Calu3 (cell line): ENCODE results near the gene SETD2. TPM values are rescaled to one million over a fixed set of nuclear protein-coding genes. Genes with fewer than 3 reads are reported as not detected.

Experiments
- BruUV-seq: library from RNA; stranded (reverse); fragments of 400-500 nt; replicated peaks from 2 replicates; lab custom pipeline; 2021; lab: Mats Ljungman, UMichigan
- CTCF ChIA-PET: fragments of 300-600 bp; sonication (Branson Sonifier 250); formaldehyde crosslinking; loops from one replicate; lab custom pipeline; 2022; ENCODE audit warnings: antibody characterized with exemption; lab: Charles Lee
- DNase-seq: peaks from one replicate; pipeline ENCODE4 v3.0.0; 2022
- H3K27ac Mint-ChIP-seq: one replicate; pipeline ENCODE4 v1.8.0; 2022; ENCODE audit warnings: mixed read lengths; ENCODE audit not compliant: unreplicated experiment
- H3K27me3 Mint-ChIP-seq: one replicate; pipeline ENCODE4 v1.8.0; 2022; ENCODE audit warnings: mixed read lengths; ENCODE audit not compliant: unreplicated experiment
- H3K36me3 Mint-ChIP-seq: one replicate; pipeline ENCODE4 v1.8.0; 2022; ENCODE audit warnings: mild to moderate bottlenecking, moderate library complexity, mixed read lengths; ENCODE audit not compliant: insufficient read depth, unreplicated experiment
- H3K4me1 Mint-ChIP-seq: one replicate; pipeline ENCODE4 v1.8.0; 2022; ENCODE audit warnings: mild to moderate bottlenecking, low read depth, mixed read lengths; ENCODE audit not compliant: unreplicated experiment
- H3K4me3 Mint-ChIP-seq: one replicate; pipeline ENCODE4 v1.8.0; 2022; ENCODE audit warnings: mild to moderate bottlenecking, low read depth, moderate library complexity, mixed read lengths; ENCODE audit not compliant: unreplicated experiment
- H3K9me3 Mint-ChIP-seq: one replicate; pipeline ENCODE4 v1.8.0; 2022; ENCODE audit warnings: low read depth, mixed read lengths; ENCODE audit not compliant: unreplicated experiment
- CTCF ChIP-seq: fragments of 200-600 bp; IDR thresholded peaks from one replicate; pipeline ENCODE4 v1.8.0; 2022; ENCODE audit warnings: antibody characterized with exemption; ENCODE audit not compliant: unreplicated experiment
- intact Hi-C: fragments of 100-400 bp; cut with micrococcal nuclease; formaldehyde crosslinking; loops from one replicate; pipeline ENCODE4 v1.10.0; 2022; ENCODE audit not compliant: unreplicated experiment
- total RNA-seq: library from RNA; stranded (reverse); gene quantifications from 2 replicates; pipeline ENCODE4 v1.2.3, GENCODE V29; 2022

Gene SETD2
- total RNA-seq, 1 experiment from 2014 or later: 39.2 TPM

GRCh38 chr3:47158208-47158607 lies 5.7 kb downstream of the SETD2 start:
- BruUV-seq: no TSS peak
- peaks cover 9% of the 10 kb centered on the region for H3K36me3 Mint-ChIP-seq
- no peak for DNase-seq

GRCh38 chr3:47156396-47156795 lies 7.5 kb downstream of the SETD2 start:
- no peak for TF ChIP-seq CTCF
- Mint-ChIP-seq H3K27me3 (no peaks in the 10 kb centered on the region), H3K36me3 (peaks cover 3% of the 10 kb centered on the region), H3K9me3 (no peaks in the 10 kb centered on the region), H3K27ac (no peak overlapping the region), H3K4me1 (peaks cover 22% of the 10 kb centered on the region), H3K4me3 (no peak overlapping the region)
- intact Hi-C loops: no loop called here
- no peak for DNase-seq
- CTCF ChIA-PET: no interaction called here
- BruUV-seq: no TSS peak

More at GRCh38 chr3:47158208-47158607, 5.7 kb downstream of the SETD2 start:
- Mint-ChIP-seq H3K4me1 (peaks cover 25% of the 10 kb centered on the region), H3K4me3 (no peak overlapping the region), H3K27ac (no peak overlapping the region), H3K27me3 (no peaks in the 10 kb centered on the region), H3K9me3 (no peaks in the 10 kb centered on the region)
- intact Hi-C loops: no loop called here
- CTCF ChIA-PET: interaction anchor here (0.6 kb wide), 1 partner anchor 31 kb away, joined by 4 read pairs; no protein-coding TSS in a partner anchor
- no peak for TF ChIP-seq CTCF

GRCh38 chr3:47152578-47152977 lies 11.3 kb downstream of the SETD2 start:
- BruUV-seq: no TSS peak
- Mint-ChIP-seq H3K27ac (no peak overlapping the region), H3K27me3 (no peaks in the 10 kb centered on the region), H3K9me3 (no peaks in the 10 kb centered on the region), H3K4me1 (no peaks in the 10 kb centered on the region), H3K4me3 (no peak overlapping the region), H3K36me3 (peaks cover 4% of the 10 kb centered on the region)
- intact Hi-C loops: no loop called here
- no peak for TF ChIP-seq CTCF
- DNase-seq: no peak
- CTCF ChIA-PET: no interaction called here

- CTCF ChIA-PET: no interaction called here
- TF ChIP-seq CTCF: no peak
- no peaks in the 10 kb centered on the region for H3K27me3 Mint-ChIP-seq
These were observed 12.1 kb downstream of the SETD2 start for GRCh38 chr3:47151836-47152235.

More at GRCh38 chr3:47151836-47152235, 12.1 kb downstream of the SETD2 start:
- intact Hi-C loops: no loop called here
- Mint-ChIP-seq H3K9me3 (no peaks in the 10 kb centered on the region), H3K4me3 (no peak overlapping the region), H3K4me1 (no peaks in the 10 kb centered on the region), H3K36me3 (peaks cover 4% of the 10 kb centered on the region), H3K27ac (no peak overlapping the region)
- DNase-seq: no peak
- BruUV-seq: no TSS peak
